HL-60 (cell line): ENCODE results near the gene CLEC4A.

Experiments
- POLR2AphosphoS5 ChIP-seq: IDR thresholded peaks from 2 replicates; pipeline ENCODE4 v1.6.1; 2012; ENCODE audit warnings: low read depth
- TF ChIP-seq, protein P1 (sequence below): IDR thresholded peaks from one replicate; pipeline ENCODE4 v1.5.1; 2011; ENCODE audit warnings: low read length, control low read depth, inconsistent platforms; ENCODE audit not compliant: insufficient read depth

DNA sequence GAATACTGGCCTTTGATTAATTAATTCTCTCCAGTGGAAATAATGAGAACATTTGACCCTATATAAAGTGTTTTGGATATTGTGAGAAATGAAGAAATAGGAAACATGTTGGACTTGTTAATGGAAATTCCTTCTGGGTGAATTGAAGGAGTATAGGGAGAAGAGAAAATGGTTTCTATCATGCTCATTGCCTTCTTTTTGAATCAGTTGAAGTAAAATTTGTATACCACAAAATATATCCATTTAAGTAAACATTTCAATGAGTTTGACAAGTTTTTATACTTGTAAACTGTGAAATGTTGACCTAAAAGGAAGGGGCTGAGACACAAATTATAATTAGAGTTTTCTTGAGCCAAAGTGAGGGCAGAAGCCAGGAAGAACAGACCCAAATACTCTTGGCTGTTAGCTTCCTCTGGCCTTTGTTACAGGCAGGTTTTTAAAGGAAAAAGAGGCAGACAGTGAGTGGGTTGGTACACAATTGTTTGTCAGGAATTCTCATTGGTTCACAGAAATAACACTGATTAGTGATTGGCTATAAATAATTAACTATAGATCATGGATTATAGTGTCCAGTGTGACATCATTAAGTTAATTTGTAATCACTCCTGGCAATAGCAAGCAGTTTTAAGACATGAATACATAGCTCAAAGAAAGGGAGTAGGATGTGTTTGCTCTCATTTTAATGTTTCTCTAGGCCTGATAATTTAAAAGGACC, 34.2 kb downstream of the CLEC4A start:
- TF ChIP-seq, protein P1, sequence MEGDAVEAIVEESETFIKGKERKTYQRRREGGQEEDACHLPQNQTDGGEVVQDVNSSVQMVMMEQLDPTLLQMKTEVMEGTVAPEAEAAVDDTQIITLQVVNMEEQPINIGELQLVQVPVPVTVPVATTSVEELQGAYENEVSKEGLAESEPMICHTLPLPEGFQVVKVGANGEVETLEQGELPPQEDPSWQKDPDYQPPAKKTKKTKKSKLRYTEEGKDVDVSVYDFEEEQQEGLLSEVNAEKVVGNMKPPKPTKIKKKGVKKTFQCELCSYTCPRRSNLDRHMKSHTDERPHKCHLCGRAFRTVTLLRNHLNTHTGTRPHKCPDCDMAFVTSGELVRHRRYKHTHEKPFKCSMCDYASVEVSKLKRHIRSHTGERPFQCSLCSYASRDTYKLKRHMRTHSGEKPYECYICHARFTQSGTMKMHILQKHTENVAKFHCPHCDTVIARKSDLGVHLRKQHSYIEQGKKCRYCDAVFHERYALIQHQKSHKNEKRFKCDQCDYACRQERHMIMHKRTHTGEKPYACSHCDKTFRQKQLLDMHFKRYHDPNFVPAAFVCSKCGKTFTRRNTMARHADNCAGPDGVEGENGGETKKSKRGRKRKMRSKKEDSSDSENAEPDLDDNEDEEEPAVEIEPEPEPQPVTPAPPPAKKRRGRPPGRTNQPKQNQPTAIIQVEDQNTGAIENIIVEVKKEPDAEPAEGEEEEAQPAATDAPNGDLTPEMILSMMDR = no peak
- no peak for TF ChIP-seq POLR2AphosphoS5
